ENCODE measurements around the gene SP110. TPM values are rescaled to one million over a fixed set of nuclear protein-coding genes. Genes with fewer than 3 reads are reported as not detected.

The SP110 gene
- total and polyA plus RNA-seq, 2 of the 8 experiments (the other 6 are each of a cell fraction or from before 2014, with no cell fraction given): 3.1 to 7.1 TPM

DNA sequence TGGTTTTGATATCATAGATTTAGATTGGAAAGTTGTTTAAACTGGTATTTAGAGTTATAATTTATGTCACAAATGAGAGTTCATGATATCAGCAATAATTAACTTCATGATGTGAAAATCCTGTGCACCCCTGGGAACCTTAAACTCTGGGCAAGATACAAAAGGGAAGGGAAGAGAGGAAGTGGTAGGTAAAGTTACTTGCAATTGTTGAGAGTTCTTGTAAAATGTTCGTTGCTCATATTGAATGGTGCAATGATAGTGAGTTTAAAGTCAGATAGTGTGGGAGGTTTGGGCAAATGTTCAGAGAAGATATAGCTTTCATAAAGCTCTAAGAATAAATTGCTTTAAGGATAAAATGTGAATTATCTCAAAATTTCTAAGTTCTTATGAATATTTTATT is 75.4 kb downstream of the SP110 start:
- H3K4ac ChIP-seq (replicated peaks; ENCODE audit: insufficient read length, low read depth, low read length): no peak overlapping the region
- CTCF ChIA-PET (ENCODE audit: partially characterized antibody): interaction anchor here (0.7 kb wide), 1 partner anchor 1365 kb away, joined by 3 read pairs; no protein-coding TSS in a partner anchor
- no peak overlapping the region for H4K91ac ChIP-seq (replicated peaks; ENCODE audit: insufficient read length, low read length)
- no peaks in the 10 kb centered on the region for H3K27me3 ChIP-seq (replicated peaks in 1 of 4; ENCODE audit: control insufficient read depth in 3 of 4, extremely low read depth in 1 of 4, insufficient read depth in 3 of 4, low read length in 3 of 4)
- H3K14ac ChIP-seq (ENCODE audit: insufficient read length): no peak overlapping the region
- H2BK12ac ChIP-seq (ENCODE audit: low read depth, low read length): no peak overlapping the region
- no peak overlapping the region for H2BK20ac ChIP-seq (ENCODE audit: low read length)
- peaks cover 0 to 2% (median 0%) of the 10 kb centered on the region in 4 experiments; a peak in 1 of 7 replicates for H3K4me1 ChIP-seq (replicated peaks in 1 of 4; ENCODE audit: control insufficient read depth in 3 of 4, insufficient read depth in 4 of 4, low read length in 3 of 4)
- no peak overlapping the region for H3K18ac ChIP-seq (ENCODE audit: extremely low read depth, low read length)
- no peak overlapping the region for H2AK5ac ChIP-seq (ENCODE audit: low read depth, low read length)
- no peak for DNase-seq (ENCODE audit: low read depth in 1 of 2, low spot score in 2 of 2)
- no peaks in the 10 kb centered on the region for H3K79me1 ChIP-seq (ENCODE audit: low read depth, low read length)
- no peak overlapping the region for H3K56ac ChIP-seq (replicated peaks; ENCODE audit: insufficient read length, low read depth, low read length)
- peaks cover 0 to 4% (median 0%) of the 10 kb centered on the region in 4 experiments; a peak in 1 of 8 replicates for H3K36me3 ChIP-seq (ENCODE audit: control insufficient read depth in 2 of 4, insufficient read depth in 4 of 4, low read length in 3 of 4)
- no peak overlapping the region for H2BK120ac ChIP-seq (replicated peaks; ENCODE audit: low read depth, low read length)
- no peak overlapping the region for H2BK15ac ChIP-seq (ENCODE audit: low read length)
- peaks cover 21% of the 10 kb centered on the region in 2 experiments for H3K9me3 ChIP-seq (ENCODE audit: insufficient read depth in 2 of 2, low read depth in 1 of 2, low read length in 1 of 2)
- TF ChIP-seq CBX5 (IDR thresholded peaks at IDR 0.05; ENCODE audit: low read depth, low read length) (no peak), CHD2 (IDR thresholded peaks at IDR 0.05; ENCODE audit: low read length) (no peak), TBP (IDR thresholded peaks at IDR 0.05; ENCODE audit: low read depth, low read length) (no peak), BRCA1 (IDR thresholded peaks at IDR 0.05; ENCODE audit: low read depth, low read length) (no peak), RBBP5 (IDR thresholded peaks at IDR 0.05; ENCODE audit: borderline replicate concordance, low read depth, low read length) (no peak), TEAD4 (IDR thresholded peaks at IDR 0.05; ENCODE audit: low read depth, low read length) (no peak), JUN (IDR thresholded peaks at IDR 0.05; ENCODE audit: low read depth, low read length) (no peak)
- TF ChIP-seq, protein P1, sequence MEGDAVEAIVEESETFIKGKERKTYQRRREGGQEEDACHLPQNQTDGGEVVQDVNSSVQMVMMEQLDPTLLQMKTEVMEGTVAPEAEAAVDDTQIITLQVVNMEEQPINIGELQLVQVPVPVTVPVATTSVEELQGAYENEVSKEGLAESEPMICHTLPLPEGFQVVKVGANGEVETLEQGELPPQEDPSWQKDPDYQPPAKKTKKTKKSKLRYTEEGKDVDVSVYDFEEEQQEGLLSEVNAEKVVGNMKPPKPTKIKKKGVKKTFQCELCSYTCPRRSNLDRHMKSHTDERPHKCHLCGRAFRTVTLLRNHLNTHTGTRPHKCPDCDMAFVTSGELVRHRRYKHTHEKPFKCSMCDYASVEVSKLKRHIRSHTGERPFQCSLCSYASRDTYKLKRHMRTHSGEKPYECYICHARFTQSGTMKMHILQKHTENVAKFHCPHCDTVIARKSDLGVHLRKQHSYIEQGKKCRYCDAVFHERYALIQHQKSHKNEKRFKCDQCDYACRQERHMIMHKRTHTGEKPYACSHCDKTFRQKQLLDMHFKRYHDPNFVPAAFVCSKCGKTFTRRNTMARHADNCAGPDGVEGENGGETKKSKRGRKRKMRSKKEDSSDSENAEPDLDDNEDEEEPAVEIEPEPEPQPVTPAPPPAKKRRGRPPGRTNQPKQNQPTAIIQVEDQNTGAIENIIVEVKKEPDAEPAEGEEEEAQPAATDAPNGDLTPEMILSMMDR (IDR thresholded peaks at IDR 0.05; ENCODE audit: control extremely low read depth in 1 of 3, insufficient read depth in 1 of 3, low read depth in 1 of 3, low read length in 3 of 3): no peak
- TF ChIP-seq, protein P2, sequence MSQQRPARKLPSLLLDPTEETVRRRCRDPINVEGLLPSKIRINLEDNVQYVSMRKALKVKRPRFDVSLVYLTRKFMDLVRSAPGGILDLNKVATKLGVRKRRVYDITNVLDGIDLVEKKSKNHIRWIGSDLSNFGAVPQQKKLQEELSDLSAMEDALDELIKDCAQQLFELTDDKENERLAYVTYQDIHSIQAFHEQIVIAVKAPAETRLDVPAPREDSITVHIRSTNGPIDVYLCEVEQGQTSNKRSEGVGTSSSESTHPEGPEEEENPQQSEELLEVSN (IDR thresholded peaks at IDR 0.05): no peak
- H4K5ac ChIP-seq (ENCODE audit: insufficient read length, low read depth, low read length): no peak overlapping the region
- H2AFZ ChIP-seq (ENCODE audit: low read length): no peak overlapping the region
- no peaks in the 10 kb centered on the region for H3K79me2 ChIP-seq (ENCODE audit: control insufficient read depth in 1 of 2, insufficient read depth in 2 of 2, low read length in 2 of 2)
- H3K4me3 ChIP-seq (ENCODE audit: extremely low read depth in 1 of 4, insufficient read depth in 2 of 4, low read depth in 3 of 4, low read length in 4 of 4): no peak overlapping the region
- POLR2A ChIA-PET (ENCODE audit: partially characterized antibody): no interaction called here
- no peaks in the 10 kb centered on the region for H4K20me1 ChIP-seq (replicated peaks in 1 of 2; ENCODE audit: control insufficient read depth in 1 of 2, insufficient read depth in 2 of 2, low read length in 2 of 2)
- no peak overlapping the region for H3K27ac ChIP-seq (ENCODE audit: low read depth, low read length)
- 94% methylated on average over 1 of the region's 1 CpG; no CpG with 5 or more reads in 1 of the 2 experiments for whole genome bisulfite sequencing, 2 experiments (ENCODE audit: extremely low coverage in 1 of 2, insufficient coverage in 1 of 2, insufficient read length in 1 of 2, insufficient replicate concordance in 2 of 2, low coverage in 1 of 2, low lambda C conversion rate in 2 of 2, missing lambda C conversion rate in 1 of 2)
- no peak overlapping the region for H3K4me2 ChIP-seq (ENCODE audit: insufficient read depth in 1 of 2, low read depth in 2 of 2, low read length in 2 of 2)
- FAIRE-seq: no peak
- no peak overlapping the region for H3K9ac ChIP-seq (replicated peaks in 1 of 4; ENCODE audit: extremely low read depth in 1 of 4, low read depth in 3 of 4, low read length in 3 of 4)
- H4K8ac ChIP-seq (ENCODE audit: extremely low read depth, insufficient read depth, low read length): no peak overlapping the region
- no peaks in the 10 kb centered on the region for H3K23me2 ChIP-seq (ENCODE audit: low read depth, low read length)
- H2BK5ac ChIP-seq (ENCODE audit: low read depth, low read length): no peak overlapping the region
- H3K23ac ChIP-seq (ENCODE audit: insufficient read length): no peak overlapping the region
